Tibial artery (tissue), 4 donors: Measurements from ENCODE around the gene HECTD4.

Experiments
- DNase-seq, 2 donors: peaks; one replicate each; pipeline ENCODE4 v3.0.0-alpha.2; 2019
- H3K27ac ChIP-seq, 2 donors: fragments of 200-600 bp; sonication (generic) in 1 of 2; 1 replicate in 1 of 2; 2 replicates in 1 of 2; pipeline ENCODE4 v1.5.1; 2018 to 2019; ENCODE audit warnings: mild to moderate bottlenecking in 1 of 2
- H3K27me3 ChIP-seq, 2 donors: fragments of 200-600 bp; sonication (generic) in 1 of 2; one replicate each; pipeline versions ENCODE4 v1.5.1 to v1.6.0; 2016 to 2019
- H3K36me3 ChIP-seq, 3 donors: fragments of 200-600 bp; sonication (generic) in 2 of 3; one replicate each; pipeline ENCODE4 v1.5.1; 2016 to 2019; ENCODE audit warnings: mild to moderate bottlenecking in 2 of 3
- H3K4me1 ChIP-seq, 4 donors: fragments of 200-600 bp; sonication (generic) in 2 of 4; 1 replicate in 3 of 4; 2 replicates in 1 of 4; pipeline ENCODE4 v1.5.1; 2016 to 2019
- H3K4me3 ChIP-seq, 2 donors: fragments of 200-600 bp; sonication (generic) in 1 of 2; 1 replicate in 1 of 2; 2 replicates in 1 of 2; pipeline ENCODE4 v1.5.1; 2018 to 2019; ENCODE audit warnings: mild to moderate bottlenecking in 2 of 2
- H3K9me3 ChIP-seq, 3 donors: fragments of 200-600 bp; sonication (generic) in 1 of 3; one replicate each; pipeline ENCODE4 v1.5.1; 2016 to 2019
- intact Hi-C: fragments of 100-400 bp; cut with DNase I; formaldehyde crosslinking; loops from one replicate; pipeline ENCODE4 v1.15.0; 2023; ENCODE audit warnings: low total_unique reads
- TF ChIP-seq, protein P1 (sequence below), 2 experiments: fragments of 200-600 bp in 1 of 2; fragments of 450-650 bp in 1 of 2; IDR thresholded peaks; one replicate each; pipeline ENCODE4 v1.5.1; 2017 to 2019; ENCODE audit warnings: antibody characterized with exemption in 2 of 2, mild to moderate bottlenecking in 1 of 2, moderate library complexity in 1 of 2

HECTD4 gene

GRCh38 chr12:112164011-112164660, 218.1 kb downstream of the HECTD4 start:
- intact Hi-C loops = no loop called here
- Histone ChIP-seq H3K4me1 (no peaks in the 10 kb centered on the region), H3K27ac (no peak overlapping the region), H3K4me3 (no peak overlapping the region), H3K36me3 (peaks cover 45 to 96% (median 63%) of the 10 kb centered on the region in 3 donors), H3K9me3 (peaks cover 0 to 7% (median 0%) of the 10 kb centered on the region in 3 donors), H3K27me3 (no peaks in the 10 kb centered on the region)
- peak in 1 of 2 donors; percentile 43 for DNase-seq
- TF ChIP-seq, protein P1, sequence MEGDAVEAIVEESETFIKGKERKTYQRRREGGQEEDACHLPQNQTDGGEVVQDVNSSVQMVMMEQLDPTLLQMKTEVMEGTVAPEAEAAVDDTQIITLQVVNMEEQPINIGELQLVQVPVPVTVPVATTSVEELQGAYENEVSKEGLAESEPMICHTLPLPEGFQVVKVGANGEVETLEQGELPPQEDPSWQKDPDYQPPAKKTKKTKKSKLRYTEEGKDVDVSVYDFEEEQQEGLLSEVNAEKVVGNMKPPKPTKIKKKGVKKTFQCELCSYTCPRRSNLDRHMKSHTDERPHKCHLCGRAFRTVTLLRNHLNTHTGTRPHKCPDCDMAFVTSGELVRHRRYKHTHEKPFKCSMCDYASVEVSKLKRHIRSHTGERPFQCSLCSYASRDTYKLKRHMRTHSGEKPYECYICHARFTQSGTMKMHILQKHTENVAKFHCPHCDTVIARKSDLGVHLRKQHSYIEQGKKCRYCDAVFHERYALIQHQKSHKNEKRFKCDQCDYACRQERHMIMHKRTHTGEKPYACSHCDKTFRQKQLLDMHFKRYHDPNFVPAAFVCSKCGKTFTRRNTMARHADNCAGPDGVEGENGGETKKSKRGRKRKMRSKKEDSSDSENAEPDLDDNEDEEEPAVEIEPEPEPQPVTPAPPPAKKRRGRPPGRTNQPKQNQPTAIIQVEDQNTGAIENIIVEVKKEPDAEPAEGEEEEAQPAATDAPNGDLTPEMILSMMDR (IDR thresholded peaks at IDR 0.05) = no peak

DNA sequence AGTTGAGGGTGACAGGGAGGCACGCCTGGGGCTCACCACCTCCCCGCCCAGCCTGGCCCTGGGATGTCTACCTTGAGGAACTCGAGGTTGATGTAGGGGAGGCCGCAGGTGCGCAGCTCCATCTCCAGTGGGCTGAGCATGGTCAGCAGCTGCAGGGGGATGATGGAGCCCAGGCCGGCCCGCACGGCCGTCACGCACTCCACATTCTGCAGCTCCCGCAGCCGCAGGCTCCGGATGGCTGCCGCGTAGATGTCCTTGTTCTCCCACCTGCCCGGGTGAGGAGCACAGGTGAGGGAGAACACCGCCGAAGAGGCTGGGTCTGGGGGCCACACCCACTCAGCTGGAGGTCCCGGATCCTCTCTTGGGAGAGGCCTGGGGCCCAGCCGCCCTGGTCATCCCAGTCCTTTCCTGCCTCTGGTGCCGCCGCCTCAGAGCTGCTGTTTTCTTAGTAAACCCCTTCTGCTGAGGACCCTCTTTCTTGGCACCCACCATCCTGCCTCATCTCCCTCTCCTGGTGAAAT, 218.7 kb downstream of the HECTD4 start:
- H3K27ac ChIP-seq = no peak overlapping the region
- peaks cover 0 to 8% (median 0%) of the 10 kb centered on the region in 3 donors for H3K9me3 ChIP-seq
- no peak overlapping the region for H3K4me3 ChIP-seq
- peak in 1 of 2 donors; percentile 57 for DNase-seq
- peaks cover 51 to 96% (median 66%) of the 10 kb centered on the region in 3 donors for H3K36me3 ChIP-seq
- TF ChIP-seq, protein P1 (IDR thresholded peaks at IDR 0.05) = no peak
- intact Hi-C loops = no loop called here
- no peaks in the 10 kb centered on the region for H3K4me1 ChIP-seq
- no peaks in the 10 kb centered on the region for H3K27me3 ChIP-seq

GRCh38 chr12:112163056-112163455, 219.2 kb downstream of the HECTD4 start:
- DNase-seq = peak in 1 of 2 donors; percentile 60
- TF ChIP-seq, protein P1 (IDR thresholded peaks at IDR 0.05) = no peak
- Histone ChIP-seq H3K36me3 (peaks cover 56 to 96% (median 69%) of the 10 kb centered on the region in 3 donors), H3K27ac (no peak overlapping the region), H3K4me3 (no peak overlapping the region), H3K27me3 (no peaks in the 10 kb centered on the region), H3K4me1 (no peaks in the 10 kb centered on the region), H3K9me3 (peaks cover 0 to 8% (median 0%) of the 10 kb centered on the region in 3 donors)
- intact Hi-C loops = no loop called here

GRCh38 chr12:112162241-112162790, 219.9 kb downstream of the HECTD4 start:
- H3K4me1 ChIP-seq = no peaks in the 10 kb centered on the region
- H3K9me3 ChIP-seq = peaks cover 0 to 8% (median under 1%) of the 10 kb centered on the region in 3 donors
- TF ChIP-seq, protein P1 (IDR thresholded peaks at IDR 0.05) = no peak
- intact Hi-C loops = no loop called here
- H3K36me3 ChIP-seq = peaks cover 59 to 93% (median 70%) of the 10 kb centered on the region in 3 donors
- DNase-seq = peak in 1 of 2 donors; percentile 40
- no peak overlapping the region for H3K27ac ChIP-seq
- H3K27me3 ChIP-seq = no peaks in the 10 kb centered on the region
- H3K4me3 ChIP-seq = no peak overlapping the region

GRCh38 chr12:112161711-112162110, 220.5 kb downstream of the HECTD4 start:
- Histone ChIP-seq H3K4me3 (no peak overlapping the region), H3K9me3 (peaks cover 0 to 8% (median 4%) of the 10 kb centered on the region in 3 donors), H3K36me3 (peaks cover 65 to 93% (median 73%) of the 10 kb centered on the region in 3 donors), H3K4me1 (no peaks in the 10 kb centered on the region), H3K27me3 (no peaks in the 10 kb centered on the region), H3K27ac (no peak overlapping the region)
- intact Hi-C loops = no loop called here
- TF ChIP-seq, protein P1 (IDR thresholded peaks at IDR 0.05) = no peak
- DNase-seq = peak in 1 of 2 donors; percentile 25
